B cell (primary cell): Measurements from ENCODE around the gene GIGYF2. TPM values are rescaled to one million over a fixed set of nuclear protein-coding genes. Genes with fewer than 3 reads are reported as not detected.

Experiments
- ATAC-seq: fragments of 200-7000 bp; cut with Tn5 transposase; one replicate; pipeline ENCODE4 v1.10.0; 2021; ENCODE audit warnings: low read depth, mild to moderate bottlenecking, moderate number of reproducible peaks, moderate library complexity
- CTCF ChIA-PET: fragments of 350-600 bp; sonication (Branson Sonifier 250); formaldehyde crosslinking; loops from one replicate; lab custom pipeline; 2021; ENCODE audit warnings: antibody characterized with exemption, inconsistent platforms; lab: Charles Lee
- POLR2A ChIA-PET: fragments of 350-600 bp; sonication (Branson Sonifier 250); formaldehyde crosslinking; loops from one replicate; lab custom pipeline; 2021; ENCODE audit warnings: antibody characterized with exemption; lab: Charles Lee
- DNase-seq: peaks from one replicate; pipeline ENCODE4 v3.0.0; 2013
- H2AFZ ChIP-seq: 2 replicates; pipeline ENCODE4 v1.6.1; 2012; ENCODE audit warnings: mild to moderate bottlenecking, low read depth, low read length; ENCODE audit not compliant: insufficient read depth, poor library complexity, severe bottlenecking
- H3K27ac ChIP-seq, 2 donors: 1 replicate in 1 of 2; 2 replicates in 1 of 2; pipeline ENCODE4 v1.5.1; 2012 to 2013; ENCODE audit warnings: low read length in 2 of 2, mild to moderate bottlenecking in 2 of 2, moderate library complexity in 1 of 2
- H3K27me3 ChIP-seq, 4 experiments: fragments of 200-600 bp in 1 of 4; sonication (generic) in 1 of 4; replicated peaks in 1 of 4; 1 replicate in 2 of 4; 2 replicates in 2 of 4; pipeline versions ENCODE4 v1.6.1 to v1.7.0; 2013 to 2016; ENCODE audit warnings: low read length in 3 of 4, mild to moderate bottlenecking in 2 of 4, mixed read lengths in 1 of 4, moderate library complexity in 1 of 4; ENCODE audit not compliant: insufficient read depth in 4 of 4, control insufficient read depth in 3 of 4; ENCODE audit errors: control extremely low read depth in 1 of 4
- H3K36me3 ChIP-seq, 2 experiments: replicated peaks in 1 of 2; 1 replicate in 1 of 2; 2 replicates in 1 of 2; pipeline versions ENCODE4 v1.6.1 to v1.7.1; 2013; ENCODE audit warnings: low read length in 1 of 2; ENCODE audit not compliant: insufficient read depth in 2 of 2, control insufficient read depth in 1 of 2; ENCODE audit errors: control extremely low read depth in 1 of 2, extremely low read depth in 1 of 2
- H3K4me1 ChIP-seq, 2 donors: fragments of 200-600 bp in 1 of 2; sonication (generic) in 1 of 2; 1 replicate in 1 of 2; 2 replicates in 1 of 2; pipeline versions ENCODE4 v1.5.1 to v1.6.1; 2013 to 2017; ENCODE audit warnings: low read length in 2 of 2; ENCODE audit not compliant: control insufficient read depth in 2 of 2, insufficient read depth in 2 of 2
- H3K4me2 ChIP-seq: replicated peaks from 2 replicates; pipeline ENCODE3; 2012; ENCODE audit warnings: mild to moderate bottlenecking, low read depth, low read length; ENCODE audit not compliant: poor library complexity, severe bottlenecking
- H3K4me3 ChIP-seq, 5 experiments: fragments of 200-600 bp in 1 of 5; sonication (generic) in 1 of 5; 1 replicate in 3 of 5; 2 replicates in 2 of 5; pipeline versions ENCODE4 v1.5.1 to v1.7.0; 2011 to 2016; ENCODE audit warnings: low read length in 4 of 5, mild to moderate bottlenecking in 4 of 5, low read depth in 2 of 5, control low read depth in 1 of 5, moderate library complexity in 1 of 5; ENCODE audit not compliant: insufficient read depth in 1 of 5; ENCODE audit errors: control extremely low read depth in 1 of 5, extremely low read depth in 1 of 5
- H3K79me2 ChIP-seq: fragments of 200-600 bp; sonication (generic); one replicate; pipeline ENCODE4 v1.6.0; 2016; ENCODE audit warnings: low read length; ENCODE audit not compliant: control insufficient read depth, insufficient read depth
- H3K9ac ChIP-seq: fragments of 200-600 bp; sonication (generic); 2 replicates; pipeline ENCODE4 v1.6.1; 2017; ENCODE audit warnings: mild to moderate bottlenecking, low read length, moderate library complexity
- H3K9me3 ChIP-seq, 3 donors: one replicate each; pipeline versions ENCODE4 v1.6.1 to v1.7.1; 2013; ENCODE audit warnings: low read length in 2 of 3; ENCODE audit not compliant: control insufficient read depth in 2 of 3, insufficient read depth in 1 of 3; ENCODE audit errors: control extremely low read depth in 1 of 3
- H4K20me1 ChIP-seq: 2 replicates; pipeline ENCODE4 v1.6.0; 2012; ENCODE audit warnings: mild to moderate bottlenecking, low read length; ENCODE audit not compliant: insufficient read depth, control insufficient read depth, poor library complexity, severe bottlenecking
- H3K27ac Mint-ChIP-seq: one replicate; pipeline ENCODE4 v1.8.0; 2021; ENCODE audit warnings: mixed read lengths
- H3K27me3 Mint-ChIP-seq: one replicate; pipeline ENCODE4 v1.8.0; 2021; ENCODE audit warnings: mixed read lengths
- H3K4me1 Mint-ChIP-seq: one replicate; pipeline ENCODE4 v1.8.0; 2021; ENCODE audit warnings: mixed read lengths
- H3K4me3 Mint-ChIP-seq: one replicate; pipeline ENCODE4 v1.8.0; 2021; ENCODE audit warnings: mixed read lengths
- H3K9me3 Mint-ChIP-seq: one replicate; pipeline ENCODE4 v1.8.0; 2022; ENCODE audit warnings: mixed read lengths; ENCODE audit not compliant: insufficient read depth
- EZH2 ChIP-seq: IDR thresholded peaks from 2 replicates; pipeline ENCODE4 v1.6.1; 2012; ENCODE audit warnings: borderline replicate concordance, low read depth, mild to moderate bottlenecking, moderate library complexity, low read length; ENCODE audit not compliant: insufficient read depth, poor library complexity, severe bottlenecking
- WGBS: methylation state at CpG from one replicate; pipeline ENCODE4 v1.1.5; 2013; ENCODE audit warnings: missing lambda C conversion rate; ENCODE audit not compliant: insufficient coverage; 5-methylcytosine and 5-hydroxymethylcytosine counted together
- intact Hi-C: fragments of 100-400 bp; cut with micrococcal nuclease; formaldehyde crosslinking; loops from one replicate; pipeline ENCODE4 v1.10.0; 2022
- polyA plus RNA-seq: library from polyadenylated mRNA; depleted of rRNA; stranded (reverse); fragments of >200 nt; gene quantifications from 2 replicates; pipeline ENCODE4 v1.2.3, GENCODE V29; 2012
- total RNA-seq, 2 donors: library from RNA; stranded (reverse); fragments of 120-200 nt in 1 of 2; gene quantifications; 1 replicate in 1 of 2; 2 replicates in 1 of 2; pipeline versions ENCODE4 v1.2.3 to v1.2.4, GENCODE V29; 2013 to 2022
- TF ChIP-seq, protein P1 (sequence below): fragments of 200-600 bp; IDR thresholded peaks from one replicate; pipeline ENCODE4 v1.8.0; 2022; ENCODE audit warnings: antibody characterized with exemption, mild to moderate bottlenecking

The GIGYF2 gene
- total and polyA plus RNA-seq, 2 donors (not counting 1 experiment from before 2014, with no cell fraction given): 7.2 to 108 TPM

DNA sequence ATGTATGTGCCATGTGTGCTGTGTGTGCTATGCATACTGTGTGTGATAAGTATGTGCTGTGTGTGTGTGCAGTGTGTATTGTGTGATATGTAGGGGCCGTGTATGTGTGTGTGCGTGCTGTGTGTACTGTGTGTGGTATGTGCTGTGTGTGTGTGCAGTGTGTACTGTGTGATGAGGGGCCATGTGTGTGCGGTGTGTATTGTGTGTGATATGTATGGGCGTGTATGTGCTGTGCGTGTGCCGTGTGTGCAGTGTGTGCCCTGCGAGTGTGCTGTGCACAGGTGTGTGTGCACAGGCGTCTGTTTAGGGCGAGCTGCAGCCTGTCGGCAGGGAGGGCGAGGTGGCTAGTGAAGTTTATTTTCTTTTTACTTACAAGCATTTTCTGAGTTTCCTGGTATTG lies 189.0 kb downstream of the GIGYF2 start:
- ATAC-seq: no peak
- Histone ChIP-seq H3K27ac (no peak overlapping the region), H3K4me1 (no peaks in the 10 kb centered on the region), H3K79me2 (no peaks in the 10 kb centered on the region), H3K9me3 (no peaks in the 10 kb centered on the region), H2AFZ (no peak overlapping the region), H3K27me3 (peaks cover 0 to 8% (median 0%) of the 10 kb centered on the region in 4 experiments), H3K4me2 (no peak overlapping the region), H3K4me3 (no peak overlapping the region), H3K9ac (no peak overlapping the region), H4K20me1 (no peaks in the 10 kb centered on the region), H3K36me3 (no peaks in the 10 kb centered on the region)
- Mint-ChIP-seq H3K27me3 (peaks cover 15% of the 10 kb centered on the region), H3K27ac (no peak overlapping the region), H3K4me1 (no peaks in the 10 kb centered on the region), H3K9me3 (no peaks in the 10 kb centered on the region), H3K4me3 (no peak overlapping the region)
- TF ChIP-seq EZH2: no peak
- TF ChIP-seq, protein P1, sequence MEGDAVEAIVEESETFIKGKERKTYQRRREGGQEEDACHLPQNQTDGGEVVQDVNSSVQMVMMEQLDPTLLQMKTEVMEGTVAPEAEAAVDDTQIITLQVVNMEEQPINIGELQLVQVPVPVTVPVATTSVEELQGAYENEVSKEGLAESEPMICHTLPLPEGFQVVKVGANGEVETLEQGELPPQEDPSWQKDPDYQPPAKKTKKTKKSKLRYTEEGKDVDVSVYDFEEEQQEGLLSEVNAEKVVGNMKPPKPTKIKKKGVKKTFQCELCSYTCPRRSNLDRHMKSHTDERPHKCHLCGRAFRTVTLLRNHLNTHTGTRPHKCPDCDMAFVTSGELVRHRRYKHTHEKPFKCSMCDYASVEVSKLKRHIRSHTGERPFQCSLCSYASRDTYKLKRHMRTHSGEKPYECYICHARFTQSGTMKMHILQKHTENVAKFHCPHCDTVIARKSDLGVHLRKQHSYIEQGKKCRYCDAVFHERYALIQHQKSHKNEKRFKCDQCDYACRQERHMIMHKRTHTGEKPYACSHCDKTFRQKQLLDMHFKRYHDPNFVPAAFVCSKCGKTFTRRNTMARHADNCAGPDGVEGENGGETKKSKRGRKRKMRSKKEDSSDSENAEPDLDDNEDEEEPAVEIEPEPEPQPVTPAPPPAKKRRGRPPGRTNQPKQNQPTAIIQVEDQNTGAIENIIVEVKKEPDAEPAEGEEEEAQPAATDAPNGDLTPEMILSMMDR: no peak
- WGBS: 100% methylated on average over 7 of the region's 11 CpGs
- DNase-seq: no peak
- intact Hi-C loops: no loop called here
- CTCF ChIA-PET: interaction anchor here (1.0 kb wide), 1 partner anchor 22 kb away, joined by 3 read pairs; no protein-coding TSS in a partner anchor
- POLR2A ChIA-PET: no interaction called here

- Histone ChIP-seq H4K20me1 (no peaks in the 10 kb centered on the region), H3K79me2 (no peaks in the 10 kb centered on the region), H2AFZ (no peak overlapping the region), H3K9ac (no peak overlapping the region), H3K4me3 (no peak overlapping the region), H3K4me1 (no peaks in the 10 kb centered on the region), H3K4me2 (no peak overlapping the region), H3K27ac (no peak overlapping the region), H3K27me3 (peaks cover 0 to 10% (median 0%) of the 10 kb centered on the region in 4 experiments), H3K9me3 (no peaks in the 10 kb centered on the region), H3K36me3 (no peaks in the 10 kb centered on the region)
- Mint-ChIP-seq H3K27ac (no peak overlapping the region), H3K4me3 (no peak overlapping the region), H3K9me3 (no peaks in the 10 kb centered on the region), H3K27me3 (peaks cover 19% of the 10 kb centered on the region), H3K4me1 (no peaks in the 10 kb centered on the region)
- DNase-seq: no peak
- WGBS: 90% methylated on average over 5 of the region's 7 CpGs
- TF ChIP-seq, protein P1: no peak
- TF ChIP-seq EZH2: no peak
- intact Hi-C loops: no loop called here
- ChIA-PET CTCF (interaction anchor here (1.0 kb wide), 1 partner anchor 21 kb away, joined by 3 read pairs; no protein-coding TSS in a partner anchor), POLR2A (no interaction called here)
- ATAC-seq: no peak
Measured at GRCh38 chr2:232886632-232887031, 189.5 kb downstream of the GIGYF2 start.
